NK-92 (cell line): ENCODE measurements around the gene THRAP3.
A peak's percentile ranks its signal among the peaks of the same experiment; 100 is the strongest.
"Not testable (repeated sequence)": the region's sequence is repeated elsewhere in the genome, so short reads cannot be mapped to it uniquely, and the experiment has no call there.

Experiments used
- DNase-seq: peaks from one replicate; lab custom pipeline; 2025; ENCODE audit not compliant: unreplicated experiment; lab: John Stamatoyannopoulos, UW

THRAP3 gene, protein sequence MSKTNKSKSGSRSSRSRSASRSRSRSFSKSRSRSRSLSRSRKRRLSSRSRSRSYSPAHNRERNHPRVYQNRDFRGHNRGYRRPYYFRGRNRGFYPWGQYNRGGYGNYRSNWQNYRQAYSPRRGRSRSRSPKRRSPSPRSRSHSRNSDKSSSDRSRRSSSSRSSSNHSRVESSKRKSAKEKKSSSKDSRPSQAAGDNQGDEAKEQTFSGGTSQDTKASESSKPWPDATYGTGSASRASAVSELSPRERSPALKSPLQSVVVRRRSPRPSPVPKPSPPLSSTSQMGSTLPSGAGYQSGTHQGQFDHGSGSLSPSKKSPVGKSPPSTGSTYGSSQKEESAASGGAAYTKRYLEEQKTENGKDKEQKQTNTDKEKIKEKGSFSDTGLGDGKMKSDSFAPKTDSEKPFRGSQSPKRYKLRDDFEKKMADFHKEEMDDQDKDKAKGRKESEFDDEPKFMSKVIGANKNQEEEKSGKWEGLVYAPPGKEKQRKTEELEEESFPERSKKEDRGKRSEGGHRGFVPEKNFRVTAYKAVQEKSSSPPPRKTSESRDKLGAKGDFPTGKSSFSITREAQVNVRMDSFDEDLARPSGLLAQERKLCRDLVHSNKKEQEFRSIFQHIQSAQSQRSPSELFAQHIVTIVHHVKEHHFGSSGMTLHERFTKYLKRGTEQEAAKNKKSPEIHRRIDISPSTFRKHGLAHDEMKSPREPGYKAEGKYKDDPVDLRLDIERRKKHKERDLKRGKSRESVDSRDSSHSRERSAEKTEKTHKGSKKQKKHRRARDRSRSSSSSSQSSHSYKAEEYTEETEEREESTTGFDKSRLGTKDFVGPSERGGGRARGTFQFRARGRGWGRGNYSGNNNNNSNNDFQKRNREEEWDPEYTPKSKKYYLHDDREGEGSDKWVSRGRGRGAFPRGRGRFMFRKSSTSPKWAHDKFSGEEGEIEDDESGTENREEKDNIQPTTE

DNA sequence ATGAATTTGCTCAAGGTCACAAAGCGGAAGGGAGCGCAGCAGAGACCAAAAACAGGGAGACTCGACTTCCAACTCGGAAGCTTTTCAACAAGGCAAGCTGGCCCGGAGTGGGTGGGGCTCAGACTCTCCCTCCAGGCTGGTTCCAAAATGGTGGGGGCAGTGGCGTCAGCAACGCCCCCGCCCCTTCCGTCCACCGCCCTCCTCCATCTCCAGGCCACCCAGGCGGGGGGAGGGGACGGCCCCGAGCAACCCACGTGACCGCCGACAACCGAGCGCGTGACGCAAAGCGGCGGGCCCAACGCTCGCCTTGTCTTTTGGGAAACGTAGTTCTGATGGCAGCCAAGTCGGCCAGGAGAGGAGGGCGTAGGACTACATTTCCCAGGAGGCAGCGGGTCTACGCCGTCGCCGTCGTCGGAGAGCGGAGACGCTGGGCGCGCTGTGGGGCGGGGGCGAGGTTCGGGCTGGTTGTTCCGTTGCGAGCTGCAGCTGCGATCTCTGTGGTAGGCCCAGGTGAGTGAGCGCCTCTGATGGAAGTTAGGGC is at the start of gene THRAP3:
THRAP3 (plus strand) TSS at position 448 of the 541 bp plus-strand sequence. CDS start 58,121 bp downstream, outside the sequence.
- DNase-seq = peak; percentile 95

DNA sequence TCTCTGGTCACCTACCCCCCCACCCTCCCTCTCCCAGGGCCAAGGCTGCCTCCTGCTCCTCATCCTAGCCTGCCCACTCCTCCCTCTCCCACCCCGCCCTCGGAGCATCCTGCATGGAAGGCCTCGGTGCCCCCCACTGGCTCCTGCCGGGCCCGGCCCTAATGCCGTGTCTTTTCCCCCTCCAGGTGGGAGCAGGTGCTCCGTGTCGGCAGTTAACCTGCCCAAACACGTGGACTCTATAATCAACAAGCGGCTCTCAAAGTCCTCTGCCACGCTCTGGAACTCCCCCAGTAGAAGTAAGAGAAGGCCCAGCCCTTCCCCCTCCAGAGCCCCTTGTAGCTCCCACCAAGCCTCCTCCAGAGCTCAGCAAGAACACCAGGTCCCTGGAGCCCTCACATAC is 49.5 kb upstream of the THRAP3 start:
- DNase-seq = no peak

DNA sequence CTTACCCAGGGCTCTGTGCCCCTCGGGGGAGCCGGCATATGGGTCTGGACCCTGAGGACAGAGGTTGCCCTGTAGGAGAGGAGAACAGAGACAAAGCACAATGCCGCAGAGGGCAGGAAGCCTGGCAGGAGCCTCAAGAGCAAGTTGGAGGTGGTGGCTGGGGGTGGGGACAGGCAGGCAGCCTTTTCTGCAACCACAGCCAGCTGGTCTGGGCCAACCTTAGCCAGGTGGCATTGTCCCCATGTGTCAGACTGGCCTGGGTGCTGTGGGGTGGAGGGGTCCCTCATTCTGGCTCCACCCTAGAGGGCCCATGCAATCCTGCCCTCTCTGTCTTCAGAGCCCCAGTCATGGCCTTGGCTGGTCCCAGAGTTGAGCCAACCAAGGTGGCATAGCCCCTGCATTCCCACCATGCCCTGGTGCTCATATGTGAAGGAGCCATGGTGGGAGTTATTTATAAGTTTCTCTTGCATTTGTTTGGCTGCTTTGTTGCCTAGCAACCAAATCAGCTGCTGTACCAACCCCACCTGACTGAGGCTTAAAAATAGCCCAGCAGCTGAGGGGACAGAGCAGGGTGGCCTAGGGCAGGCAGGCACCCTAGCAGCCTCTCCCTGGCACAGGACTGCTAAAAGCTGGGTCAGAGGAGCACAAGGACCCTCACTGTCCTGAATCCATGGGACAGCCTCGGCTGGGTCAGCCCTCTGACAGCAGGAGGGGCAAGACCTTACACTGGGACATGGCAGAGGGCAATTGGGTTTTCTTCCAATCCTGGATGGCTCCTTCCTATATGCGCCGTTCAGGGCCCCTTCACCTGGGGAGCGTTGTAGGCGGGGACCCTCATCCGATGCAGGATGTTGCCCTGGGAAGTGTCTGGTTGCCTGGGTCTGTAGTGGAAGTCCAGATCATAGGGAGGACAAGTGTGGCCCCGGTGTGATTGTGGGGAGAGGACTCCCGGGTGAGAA is 48.8 kb upstream of the THRAP3 start:
- DNase-seq = no peak

DNA sequence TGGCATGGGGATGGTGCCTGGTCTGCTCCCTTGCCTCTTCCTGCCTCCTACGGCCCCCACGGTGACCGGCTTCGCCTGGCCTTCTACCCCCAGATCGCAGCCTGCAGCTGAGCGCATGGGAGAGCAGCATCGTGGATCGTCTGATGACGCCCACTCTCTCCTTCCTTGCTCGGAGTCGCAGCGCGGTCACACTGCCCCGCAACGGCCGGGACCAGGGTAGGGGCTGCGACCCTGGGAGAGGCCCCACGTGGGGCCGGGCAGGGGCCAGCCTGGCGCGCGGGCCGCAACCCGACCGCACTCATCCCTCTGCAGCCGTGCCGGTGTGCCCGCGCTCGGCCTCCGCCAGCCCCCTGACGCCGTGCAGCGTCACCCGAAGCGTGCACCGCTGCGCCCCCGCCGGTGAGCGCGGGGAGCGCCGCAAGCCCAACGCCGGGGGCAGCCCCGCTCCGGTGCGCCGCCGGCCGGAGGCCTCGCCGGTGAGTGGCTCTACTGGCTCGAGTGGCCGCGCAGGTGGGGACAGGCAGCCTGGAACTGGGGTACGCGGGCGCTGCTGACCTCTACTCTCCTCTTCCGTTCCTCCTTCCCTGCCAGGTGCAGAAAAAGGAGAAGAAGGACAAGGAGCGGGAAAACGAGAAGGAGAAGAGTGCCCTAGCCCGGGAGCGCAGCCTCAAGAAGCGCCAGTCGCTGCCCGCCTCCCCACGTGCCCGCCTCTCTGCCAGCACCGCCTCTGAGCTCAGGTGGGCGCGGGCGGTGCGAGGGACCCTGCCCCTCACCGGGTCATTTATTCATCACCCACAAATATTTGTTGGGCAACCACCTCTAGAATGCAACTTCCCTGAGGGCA is 47.9 kb upstream of the THRAP3 start:
- DNase-seq = no peak

DNA sequence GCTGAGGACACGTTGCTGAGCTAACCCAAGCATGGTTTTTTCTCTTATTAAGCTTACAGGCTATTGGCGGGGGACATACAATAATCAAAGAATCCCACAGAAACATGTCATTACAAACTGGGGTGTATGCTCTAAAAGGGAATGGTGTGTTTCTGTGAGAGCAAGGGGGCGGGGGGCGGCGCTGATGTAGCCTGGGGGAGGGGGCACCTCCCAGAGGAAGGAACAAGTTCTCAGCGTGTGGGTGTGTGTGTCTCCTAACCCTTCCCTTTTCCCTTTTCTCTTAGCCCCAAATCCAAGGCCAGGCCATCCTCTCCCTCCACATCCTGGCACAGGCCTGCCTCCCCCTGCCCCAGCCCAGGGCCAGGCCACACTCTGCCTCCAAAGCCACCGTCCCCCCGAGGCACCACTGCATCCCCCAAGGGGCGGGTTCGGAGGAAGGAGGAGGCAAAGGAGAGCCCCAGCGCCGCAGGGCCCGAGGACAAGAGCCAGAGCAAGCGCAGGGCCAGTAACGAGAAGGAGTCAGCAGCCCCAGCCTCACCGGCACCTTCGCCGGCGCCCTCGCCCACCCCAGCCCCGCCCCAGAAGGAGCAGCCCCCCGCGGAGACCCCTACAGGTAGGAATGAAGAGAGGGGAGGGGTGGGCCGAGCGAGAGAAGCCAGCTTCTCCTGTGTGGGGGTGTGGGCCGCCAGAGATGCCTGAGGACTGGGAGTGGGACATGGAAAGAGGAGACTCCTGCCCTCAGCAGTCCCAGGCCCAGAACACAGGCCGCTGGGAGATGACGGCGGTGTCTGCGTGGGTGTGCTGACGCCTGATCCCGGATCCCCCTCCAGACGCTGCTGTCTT is 46.4 kb upstream of the THRAP3 start:
- DNase-seq = no peak

DNA sequence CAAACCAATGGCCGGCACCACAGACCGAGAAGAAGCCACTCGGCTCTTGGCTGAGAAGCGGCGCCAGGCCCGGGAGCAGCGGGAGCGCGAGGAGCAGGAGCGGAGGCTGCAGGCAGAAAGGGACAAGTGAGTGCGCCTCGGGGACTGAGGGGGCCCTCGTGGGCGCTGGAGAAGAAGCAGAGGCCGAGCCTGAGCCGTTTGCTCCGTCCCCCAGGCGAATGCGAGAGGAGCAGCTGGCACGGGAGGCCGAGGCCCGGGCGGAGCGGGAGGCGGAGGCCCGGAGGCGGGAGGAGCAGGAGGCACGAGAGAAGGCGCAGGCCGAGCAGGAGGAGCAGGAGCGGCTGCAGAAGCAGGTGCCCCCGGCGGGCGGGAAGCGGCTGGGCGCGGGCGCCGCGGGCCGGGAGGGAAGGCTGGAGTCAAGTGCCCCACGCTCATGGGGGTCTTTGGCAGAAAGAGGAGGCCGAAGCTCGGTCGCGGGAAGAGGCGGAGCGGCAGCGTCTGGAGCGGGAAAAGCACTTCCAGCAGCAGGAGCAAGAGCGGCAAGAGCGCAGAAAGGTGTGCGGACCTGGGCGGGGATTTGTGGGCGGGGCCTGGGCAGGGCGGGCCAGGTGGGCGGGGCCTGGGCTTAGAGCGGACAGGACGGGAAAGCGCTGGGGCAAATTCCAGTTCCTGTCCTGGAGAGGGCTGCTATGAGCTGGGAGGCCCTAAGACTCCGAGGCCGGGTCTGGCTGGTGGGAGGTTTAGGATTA is 45.6 kb upstream of the THRAP3 start:
- DNase-seq = no peak

DNA sequence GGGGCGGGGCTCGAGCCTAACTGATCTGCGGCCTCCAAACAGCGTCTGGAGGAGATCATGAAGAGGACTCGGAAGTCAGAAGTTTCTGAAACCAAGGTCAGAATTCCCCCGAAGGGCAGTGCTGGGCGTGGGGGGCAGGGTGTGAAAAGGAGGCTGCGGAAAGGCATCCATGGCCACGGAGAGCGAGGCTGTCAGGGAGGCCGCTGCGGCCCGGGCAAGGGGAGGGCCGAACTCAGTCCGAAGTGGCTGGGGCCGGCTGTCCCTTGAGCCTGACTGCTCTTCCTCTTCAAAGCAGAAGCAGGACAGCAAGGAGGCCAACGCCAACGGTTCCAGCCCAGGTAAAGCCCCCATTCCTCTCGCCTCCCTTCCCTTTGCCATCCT is 45.0 kb upstream of the THRAP3 start:
- DNase-seq = no peak

DNA sequence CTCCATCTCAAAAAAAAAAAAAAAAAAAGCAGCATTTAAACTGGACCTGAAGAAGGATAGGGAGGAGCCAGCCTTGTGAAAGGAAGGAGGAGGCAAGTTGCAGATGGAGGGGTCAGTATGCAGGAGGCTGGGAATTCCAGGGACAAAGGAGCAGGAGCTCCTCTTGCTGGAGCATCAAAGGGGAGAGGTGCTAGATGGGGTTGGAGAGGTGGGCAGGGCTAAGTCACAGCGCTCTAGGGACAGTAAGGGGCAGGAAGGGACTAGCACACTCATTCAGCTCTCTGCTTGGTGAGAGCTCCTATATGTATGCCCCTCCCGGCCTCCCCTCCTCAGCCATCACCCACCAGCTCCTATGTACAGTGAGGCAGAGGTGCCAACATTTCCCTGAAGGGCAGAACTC is 41.5 kb upstream of the THRAP3 start:
- no peak for DNase-seq

DNA sequence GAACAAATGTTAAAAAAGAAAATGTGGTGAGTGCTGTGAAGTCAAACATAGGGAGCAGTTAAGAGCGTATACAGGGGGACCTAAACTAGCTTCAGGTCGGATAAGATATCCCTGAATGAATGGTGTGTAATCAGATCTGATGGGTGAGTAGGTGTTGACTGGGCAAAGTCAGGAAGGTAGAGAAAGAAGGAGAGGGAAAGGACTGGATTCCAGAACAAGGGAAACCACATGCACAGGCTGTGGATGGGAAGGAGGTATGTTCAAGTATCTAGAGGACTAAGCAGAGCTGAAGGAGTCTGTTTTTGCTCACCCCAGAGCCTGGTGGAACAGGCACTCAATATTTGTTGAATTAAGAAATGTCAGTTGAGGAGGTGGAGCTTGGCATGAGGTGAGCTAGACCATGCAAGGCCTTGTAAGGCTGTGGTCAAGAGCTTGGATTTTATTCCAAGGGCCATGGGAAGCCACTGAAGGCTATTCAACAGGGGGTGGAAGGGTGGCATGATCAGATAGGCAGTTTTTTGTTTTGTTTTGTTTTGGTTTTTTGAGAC is 40.9 kb upstream of the THRAP3 start:
- DNase-seq = no peak

DNA sequence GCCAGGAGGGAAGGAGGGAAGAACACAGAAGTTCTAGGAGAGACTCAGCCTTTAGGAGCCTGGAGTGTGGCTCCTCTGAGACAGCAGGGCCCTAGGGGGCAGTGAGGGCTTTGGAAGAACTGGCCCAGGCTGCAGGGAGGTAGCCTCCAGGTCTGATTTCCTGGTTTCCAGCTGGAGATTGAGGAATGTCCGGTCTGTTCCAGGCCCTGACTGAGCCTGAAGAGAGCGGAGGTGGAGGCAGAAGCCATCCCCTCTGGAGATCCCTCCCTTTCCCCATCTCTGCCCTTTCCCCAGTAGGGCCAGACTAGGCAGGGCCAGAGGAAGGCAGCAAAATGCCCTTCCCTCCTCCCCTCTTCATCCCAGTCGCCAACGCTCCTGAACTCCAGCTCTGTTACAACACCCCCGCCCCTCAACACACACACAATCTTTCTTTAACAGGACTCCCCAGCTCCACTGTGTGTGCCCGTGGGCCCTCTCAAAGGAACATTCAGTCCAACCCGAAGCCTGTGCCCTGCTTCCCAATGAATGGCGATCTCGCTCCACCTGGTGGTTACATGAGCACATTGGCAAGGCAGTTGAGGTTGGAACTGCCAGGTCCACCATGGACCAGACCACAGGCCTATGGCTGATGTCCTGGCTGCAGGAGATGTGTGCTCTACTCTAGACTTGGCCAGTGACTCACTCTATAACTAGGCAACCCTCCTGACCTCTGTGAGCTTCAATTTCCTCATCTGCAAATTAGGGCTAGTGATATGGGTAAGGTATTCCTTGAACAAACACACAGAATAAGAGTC is 36.2 kb upstream of the THRAP3 start:
- no peak for DNase-seq

DNA sequence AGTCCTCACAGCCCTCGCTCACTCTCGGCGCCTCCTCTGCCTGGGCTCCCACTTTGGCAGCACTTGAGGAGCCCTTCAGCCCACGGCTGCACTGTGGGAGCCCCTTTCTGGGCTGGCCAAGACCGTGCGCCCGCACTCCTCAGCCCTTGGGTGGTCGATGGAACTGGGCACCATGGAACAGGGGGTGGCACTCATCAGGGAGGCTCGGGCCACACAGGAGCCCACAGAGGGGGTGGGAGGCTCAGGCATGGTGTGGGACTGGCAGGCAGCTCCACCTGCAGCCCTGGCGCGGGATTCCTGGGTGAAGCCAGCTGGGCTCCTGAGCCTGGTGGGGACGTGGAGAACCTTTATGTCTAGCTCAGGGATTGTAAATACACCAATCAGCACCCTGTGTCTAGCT is 27.4 kb upstream of the THRAP3 start:
- not testable (repeated sequence) for DNase-seq

DNA sequence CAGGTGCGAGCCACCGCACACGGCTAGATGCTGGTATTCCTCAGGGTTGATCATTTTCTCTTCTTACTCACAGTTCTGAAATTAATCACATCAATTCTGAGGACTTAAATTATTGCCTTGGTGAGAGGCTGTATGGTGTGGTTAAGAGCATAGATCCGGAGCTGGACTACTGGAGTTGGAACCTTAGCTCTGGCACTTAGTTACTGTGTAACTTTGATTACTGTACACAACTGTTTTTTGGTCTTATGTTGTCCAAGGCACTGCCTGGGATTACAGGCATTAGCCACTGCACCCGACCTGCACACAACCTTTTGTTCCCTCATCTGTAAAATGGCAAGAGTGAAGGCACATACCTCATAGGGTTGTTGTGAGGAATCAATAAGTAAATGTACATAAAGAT is 25.6 kb upstream of the THRAP3 start:
- DNase-seq = no peak

DNA sequence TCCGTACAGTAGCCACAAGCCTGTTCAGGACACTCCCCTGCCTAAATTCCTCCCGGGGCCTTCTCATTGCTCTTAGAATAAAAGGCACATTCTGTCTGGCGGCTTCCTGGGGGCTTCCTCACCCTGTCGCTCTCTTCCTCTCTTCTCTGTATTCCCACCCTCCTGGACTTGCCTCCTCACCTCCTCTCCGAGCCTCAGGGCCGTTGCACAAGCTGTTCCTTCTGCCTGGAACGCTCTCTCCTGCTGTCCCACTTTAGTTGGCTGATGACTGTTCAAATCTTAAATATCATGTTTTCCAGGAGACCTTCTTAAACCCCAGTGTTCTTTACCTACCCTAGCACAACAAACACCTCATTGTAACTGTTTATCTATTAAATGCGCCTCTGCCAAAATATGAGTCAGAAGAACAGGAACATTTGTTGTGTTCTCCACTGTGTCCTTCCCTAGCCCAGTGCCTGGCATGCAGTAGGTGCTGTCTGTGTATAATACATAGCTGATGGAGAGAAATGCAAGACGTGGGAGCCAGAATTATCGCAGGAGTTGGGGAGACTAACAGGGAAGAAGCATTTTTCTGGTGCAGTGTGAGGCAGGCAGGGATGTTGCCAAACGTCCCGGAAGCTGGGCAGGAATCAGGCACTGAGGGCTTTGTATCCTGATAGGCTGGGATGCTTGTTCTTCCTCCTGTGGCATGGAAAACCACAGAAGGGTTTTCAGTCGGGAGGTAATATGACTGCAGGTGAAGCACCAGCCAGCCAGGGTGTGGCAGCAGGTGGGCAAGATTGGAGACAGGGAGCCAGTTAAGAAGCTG is 24.1 kb upstream of the THRAP3 start:
- DNase-seq = no peak

DNA sequence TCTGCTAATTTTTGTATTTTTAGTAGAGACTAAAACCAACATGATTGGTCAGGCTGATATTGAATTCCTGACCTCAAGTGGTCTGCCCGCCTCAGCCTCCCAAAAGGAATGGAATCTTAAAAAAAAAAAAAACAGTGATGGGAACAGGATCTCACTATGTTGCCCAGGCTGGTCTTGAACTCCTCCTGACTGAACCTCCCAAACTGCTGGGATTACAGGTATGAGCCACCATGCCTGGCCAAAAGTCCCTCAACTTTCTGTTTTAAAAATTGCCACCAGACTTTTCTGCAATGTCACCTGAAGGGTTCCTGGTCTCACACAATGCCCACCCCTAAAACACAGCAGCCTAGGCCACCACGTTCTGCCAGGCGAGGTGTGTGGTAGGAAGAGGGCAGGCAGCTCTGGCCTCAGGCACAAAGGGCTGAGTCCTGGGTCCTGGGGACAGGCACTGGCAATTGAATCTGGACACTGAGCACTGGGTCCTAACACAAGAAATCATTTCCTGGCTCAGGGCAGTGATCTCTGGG is 21.2 kb upstream of the THRAP3 start:
- no peak for DNase-seq

DNA sequence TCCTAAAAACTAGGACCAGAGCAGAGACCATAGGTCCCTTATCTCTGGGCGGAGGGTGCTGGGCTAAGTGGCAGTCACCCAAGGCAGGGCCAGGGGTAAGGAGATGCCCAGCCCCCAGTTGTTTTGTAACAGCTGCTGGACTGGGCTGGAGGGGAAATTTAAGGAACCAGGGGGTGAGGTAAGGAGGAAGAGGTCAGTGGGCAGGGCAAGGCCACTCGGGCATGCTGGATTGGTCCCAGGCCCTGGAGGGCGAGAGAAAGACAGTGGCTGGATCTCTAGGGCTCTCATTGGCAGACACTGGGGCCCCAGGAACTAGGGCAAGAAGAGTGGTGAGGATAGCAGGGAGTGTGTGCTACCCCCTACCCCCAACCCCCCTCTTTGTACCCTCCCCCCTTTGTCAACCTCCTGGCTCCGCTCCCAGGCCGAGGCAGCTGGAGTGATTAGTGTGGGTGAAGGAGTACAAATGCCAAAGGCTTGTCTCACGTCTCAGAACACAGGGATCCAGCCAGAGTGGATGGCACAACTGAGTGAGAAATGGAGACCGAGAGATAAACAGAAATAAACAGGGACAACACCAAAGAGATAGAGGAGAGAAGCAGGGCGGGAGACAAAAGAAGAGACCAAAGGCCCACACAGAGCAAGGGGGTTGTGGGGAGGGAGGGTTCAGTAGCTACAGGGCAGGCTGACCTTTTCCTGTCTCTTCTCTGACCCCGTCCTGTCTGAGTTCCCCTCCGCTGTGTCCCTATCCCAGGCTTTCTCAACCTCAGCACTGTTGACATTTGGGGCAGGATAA is 20.5 kb upstream of the THRAP3 start:
- no peak for DNase-seq
